NCI-H1105 (cell line): ENCODE results near the gene ONECUT2.
"Not testable (repeated sequence)": the region's sequence is repeated elsewhere in the genome, so short reads cannot be mapped to it uniquely, and the experiment has no call there.

Source experiments
- DNase-seq: peaks from one replicate; lab custom pipeline; 2025; lab: John Stamatoyannopoulos, UW

The ONECUT2 gene

DNA sequence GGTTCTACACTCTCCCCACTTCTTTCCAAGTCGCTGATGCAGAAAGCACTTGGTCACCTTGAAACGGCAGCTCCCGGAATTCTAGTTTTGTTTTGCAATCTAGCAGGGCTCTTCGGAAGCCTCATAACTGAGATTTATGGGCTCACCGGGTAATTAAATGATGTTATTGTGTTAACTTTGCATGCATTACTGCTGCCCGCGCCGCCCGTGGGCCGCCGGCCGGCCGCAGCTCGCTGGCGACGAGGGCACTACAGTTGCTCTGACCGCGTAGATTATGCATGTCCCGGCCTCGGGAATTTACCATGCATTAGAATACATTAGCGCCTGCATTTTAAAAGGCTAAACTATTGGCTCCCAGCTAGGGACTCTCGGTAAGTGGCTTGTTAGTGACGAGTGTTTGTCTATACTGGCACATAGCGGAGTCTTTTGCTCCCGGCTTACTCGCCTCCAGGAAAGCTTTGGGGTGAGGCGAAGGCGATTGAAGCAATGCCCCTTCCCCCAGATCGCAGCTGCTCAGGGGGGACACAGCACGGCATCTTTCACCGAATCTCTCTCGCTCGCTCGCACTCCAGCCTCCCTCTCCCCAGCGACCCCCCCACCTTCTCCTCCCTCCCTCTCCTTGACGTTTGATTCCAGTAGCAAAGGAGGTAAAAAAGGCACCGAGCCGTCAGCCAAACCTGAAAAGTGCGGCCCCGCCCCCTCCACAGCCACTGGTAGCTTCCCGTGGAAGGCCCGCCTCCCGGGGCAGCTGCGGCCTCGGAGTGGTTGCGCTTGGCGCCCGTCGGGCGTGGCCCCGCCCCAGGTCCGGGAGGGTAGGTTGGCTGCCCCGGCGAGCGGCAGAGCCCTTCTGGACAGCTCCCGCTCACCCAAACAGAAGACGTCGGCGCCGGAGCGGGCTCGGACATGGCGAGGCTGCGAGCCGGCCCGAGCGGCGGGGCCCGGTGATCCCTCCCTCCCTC is at the start of gene ONECUT2:
TSS of gene ONECUT2 (plus strand) at position 839 of the 959 bp plus-strand sequence. CDS start 343 bp downstream, outside the sequence.
- peak; percentile 98 for DNase-seq

DNA sequence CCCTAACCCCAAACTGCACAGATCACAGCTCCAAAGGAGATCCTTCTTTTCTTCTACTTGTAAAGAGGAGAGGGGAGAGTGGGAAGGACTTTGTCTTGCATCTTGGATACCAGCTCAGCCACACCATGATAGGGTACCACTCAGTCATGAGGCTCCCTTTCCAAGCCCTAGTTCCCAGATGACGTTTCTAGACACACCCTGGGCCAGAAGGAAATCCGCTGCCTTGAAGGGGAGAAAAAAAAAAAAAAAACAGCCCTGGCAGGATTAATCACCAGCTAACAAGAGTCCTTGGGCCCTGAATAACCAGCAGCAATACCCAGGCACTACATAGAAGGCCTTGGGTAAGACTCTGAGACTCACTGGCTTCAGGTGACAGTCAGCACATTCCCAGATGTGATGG is 45.9 kb upstream of the ONECUT2 start:
- no peak for DNase-seq

DNA sequence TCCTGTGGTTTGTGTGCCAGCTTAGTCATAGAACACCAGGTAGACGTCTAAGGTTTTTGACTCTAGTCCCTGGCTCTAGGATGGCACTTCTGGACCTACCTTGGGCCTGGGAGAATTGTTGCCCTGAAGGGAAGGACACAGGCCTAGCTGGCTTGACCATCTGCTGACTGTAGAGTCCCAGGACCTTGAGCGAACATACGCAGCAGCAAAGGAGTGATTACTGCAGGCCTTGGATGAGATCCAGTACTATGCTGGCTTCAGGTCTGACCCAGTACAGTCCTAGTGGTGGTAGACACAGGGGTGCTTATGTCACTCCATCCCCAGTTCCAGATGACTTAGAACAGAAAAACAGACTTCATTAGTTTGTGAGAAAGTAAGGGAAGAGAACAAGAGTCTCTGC is 45.1 kb upstream of the ONECUT2 start:
- DNase-seq, result no peak

DNA sequence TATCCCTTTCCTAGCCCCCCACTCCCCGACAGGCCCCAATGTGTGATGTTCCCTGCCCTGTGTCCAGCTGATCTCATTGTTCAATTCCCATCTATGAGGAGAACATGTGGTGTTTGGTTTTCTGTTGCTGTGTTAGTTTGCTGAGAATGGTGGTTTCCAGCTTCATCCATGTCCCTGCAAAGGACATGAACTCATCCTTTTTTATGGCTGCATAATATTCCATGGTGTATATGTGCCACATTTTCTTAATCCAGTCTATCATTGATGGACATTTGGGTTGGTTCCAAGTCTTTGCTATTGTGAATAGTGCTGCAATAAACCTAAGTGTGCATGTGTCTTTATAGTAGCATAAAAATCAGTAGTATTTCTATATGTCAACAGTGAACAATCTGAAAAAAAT is 40.4 kb upstream of the ONECUT2 start:
- DNase-seq, result not testable (repeated sequence)

DNA sequence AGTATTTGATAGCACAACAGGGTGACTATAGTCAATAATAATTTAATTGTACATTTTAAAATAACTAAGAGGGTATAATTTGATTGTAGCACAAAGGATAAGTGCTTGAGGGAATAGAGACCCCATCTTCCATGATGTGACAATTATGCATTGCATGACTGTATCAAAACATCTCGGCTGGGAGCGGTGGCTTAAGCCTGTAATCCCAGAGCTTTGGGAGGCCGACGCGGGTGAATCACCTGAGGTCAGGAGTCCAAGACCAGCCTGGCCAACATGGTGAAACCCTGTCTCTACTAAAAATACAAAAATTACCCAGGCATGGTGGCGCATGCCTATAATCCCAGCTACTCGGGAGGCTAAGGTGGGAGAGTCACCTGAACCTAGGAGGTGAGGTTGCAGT is 38.3 kb upstream of the ONECUT2 start:
- not testable (repeated sequence) for DNase-seq

DNA sequence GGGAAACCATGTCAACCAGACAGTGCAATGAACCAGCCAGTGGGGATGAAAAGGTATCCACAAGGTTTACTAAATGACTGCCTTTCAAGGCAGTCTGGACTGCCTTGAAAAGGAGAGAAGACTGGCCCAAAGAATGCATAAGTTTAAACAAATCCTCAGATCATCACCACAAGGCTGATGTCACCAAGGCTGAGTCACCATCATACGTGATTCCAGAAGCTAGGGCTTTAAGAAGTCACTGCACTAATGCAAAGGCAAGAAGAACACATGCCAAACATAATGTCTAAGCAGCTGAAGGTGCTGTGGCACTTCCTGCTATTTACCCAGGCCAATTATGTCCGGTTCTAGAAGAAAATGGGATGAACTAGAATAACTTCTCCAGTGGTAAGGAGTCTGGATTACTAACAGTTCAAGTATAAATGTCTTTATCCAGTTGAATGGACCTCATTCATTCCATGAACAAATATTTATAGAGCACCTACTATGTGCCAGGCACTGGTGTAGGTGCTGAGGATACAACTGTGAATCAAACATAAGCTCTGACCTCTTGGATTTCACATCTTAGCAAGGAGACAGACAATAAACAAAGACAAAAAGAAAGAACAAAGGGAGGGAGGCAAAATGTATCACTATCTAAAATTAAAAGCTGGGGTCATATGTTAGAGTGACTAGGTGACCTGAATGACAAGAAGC is 37.6 kb upstream of the ONECUT2 start:
- no peak for DNase-seq

DNA sequence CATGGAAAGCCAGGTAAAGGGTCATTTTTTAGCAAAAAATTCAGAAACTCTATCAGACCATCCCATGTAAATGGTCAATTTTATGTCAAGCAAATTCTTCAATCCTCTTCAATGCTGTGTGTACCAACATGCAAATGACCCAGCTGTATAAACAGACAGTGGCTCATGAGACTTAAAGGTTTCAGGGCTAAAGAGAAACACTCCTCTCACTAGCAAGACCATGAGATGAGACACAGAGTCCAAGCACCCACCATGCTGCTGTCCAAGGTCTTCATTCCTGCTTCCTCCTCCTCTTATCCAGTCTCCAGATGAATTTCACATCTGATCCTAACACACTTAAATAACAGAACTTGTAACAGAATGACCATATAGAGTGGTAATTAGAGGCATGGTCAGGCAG is 30.8 kb upstream of the ONECUT2 start:
- DNase-seq, result no peak

DNA sequence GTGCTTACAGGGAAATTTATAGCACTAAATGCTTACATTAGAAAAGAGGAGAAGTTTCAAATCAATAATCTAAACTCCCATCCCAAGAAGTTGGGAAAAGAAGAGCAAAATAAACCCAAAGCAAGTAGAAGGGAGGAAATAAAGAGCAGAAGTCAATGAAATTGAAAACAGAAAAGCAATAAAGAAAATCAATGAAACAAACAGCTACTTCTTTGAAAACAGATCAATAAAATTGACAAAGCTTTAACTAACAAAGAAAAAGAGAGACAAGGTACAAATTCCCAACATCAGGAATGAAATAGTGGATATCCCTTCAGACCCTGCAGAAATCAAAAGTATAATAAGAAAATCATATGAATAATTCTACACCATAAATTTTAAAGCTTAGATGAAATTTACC is 25.5 kb upstream of the ONECUT2 start:
- DNase-seq, result no peak

DNA sequence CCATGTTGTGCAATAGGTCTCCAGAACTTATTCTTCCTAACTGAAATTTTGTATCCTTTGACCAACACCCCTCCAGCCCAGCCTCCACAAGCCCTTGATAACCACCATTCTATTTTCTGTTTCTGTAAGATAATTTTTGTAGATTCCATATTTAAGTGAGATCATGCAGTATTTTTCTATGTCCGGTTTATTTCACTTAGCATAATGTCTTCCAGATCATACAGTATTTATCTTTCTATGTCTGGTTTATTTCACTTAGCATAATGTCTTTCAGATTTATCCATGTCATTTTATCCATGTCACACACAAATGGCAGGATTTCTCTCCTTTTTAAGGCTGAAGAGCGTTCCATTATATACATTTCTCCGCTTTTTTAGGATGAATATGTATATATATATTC is 24.4 kb upstream of the ONECUT2 start:
- no peak for DNase-seq

DNA sequence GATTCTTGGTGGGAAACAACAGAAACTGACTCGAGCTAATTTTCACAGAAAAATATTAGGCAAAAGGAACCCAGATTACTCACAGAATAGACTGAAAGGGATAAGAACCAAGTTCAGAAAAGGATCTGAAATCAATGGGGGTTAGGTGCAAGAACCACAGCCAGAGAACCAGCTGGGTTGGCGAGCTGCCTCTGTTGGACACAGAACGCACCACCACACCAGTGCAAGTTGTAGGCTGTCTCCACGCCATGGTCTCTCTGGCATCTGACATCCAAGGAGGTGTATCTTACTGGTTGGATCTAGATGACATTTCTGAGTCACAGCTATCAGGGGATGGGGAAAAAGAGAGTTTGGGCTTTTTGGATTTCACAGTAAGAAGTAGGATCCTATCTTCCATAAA is 18.6 kb upstream of the ONECUT2 start:
- no peak for DNase-seq

DNA sequence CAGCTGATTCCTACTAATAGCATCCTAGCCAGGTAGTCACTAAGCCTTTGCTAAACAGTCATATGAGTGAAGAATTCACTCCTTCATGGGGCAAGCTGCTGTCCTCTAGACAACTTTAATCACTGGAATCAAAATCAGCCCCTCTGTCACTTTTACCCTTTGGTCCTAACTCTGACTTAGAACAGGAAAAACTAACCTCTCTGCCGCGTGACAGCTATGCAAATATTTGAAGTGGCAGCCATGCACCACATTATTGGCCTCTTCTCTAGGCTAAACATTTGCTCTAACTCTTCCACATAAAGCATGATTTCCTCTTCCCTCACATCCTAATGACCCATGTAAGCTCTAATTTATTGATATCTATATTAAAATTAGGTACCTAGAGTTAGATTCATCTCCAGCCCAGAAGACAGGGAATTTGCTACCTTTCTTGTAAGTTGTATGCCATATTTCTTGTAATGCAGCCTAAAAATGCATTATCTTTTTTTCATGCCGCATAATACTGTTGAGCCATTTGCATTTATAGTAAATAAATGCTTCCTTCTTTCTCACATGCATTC is 12.8 kb upstream of the ONECUT2 start:
- no peak for DNase-seq

DNA sequence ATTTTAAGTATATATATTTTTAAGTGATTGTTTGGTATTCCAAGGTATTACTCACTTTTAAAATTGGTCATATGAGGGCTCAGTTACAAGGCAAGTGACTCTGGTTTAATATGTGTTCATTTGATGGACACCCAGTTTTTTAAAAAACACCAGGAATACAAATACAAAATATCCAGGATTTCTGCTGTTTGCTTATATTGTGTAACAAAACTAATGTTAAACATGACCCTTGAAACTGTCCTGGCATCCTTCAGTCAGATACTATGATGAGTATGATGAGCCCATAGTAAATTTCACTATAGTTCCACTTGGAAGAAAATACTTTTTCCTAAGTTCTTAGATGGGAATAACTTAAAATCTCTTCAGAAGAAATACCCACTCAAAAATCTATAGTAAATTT is 11.4 kb upstream of the ONECUT2 start:
- DNase-seq, result no peak

DNA sequence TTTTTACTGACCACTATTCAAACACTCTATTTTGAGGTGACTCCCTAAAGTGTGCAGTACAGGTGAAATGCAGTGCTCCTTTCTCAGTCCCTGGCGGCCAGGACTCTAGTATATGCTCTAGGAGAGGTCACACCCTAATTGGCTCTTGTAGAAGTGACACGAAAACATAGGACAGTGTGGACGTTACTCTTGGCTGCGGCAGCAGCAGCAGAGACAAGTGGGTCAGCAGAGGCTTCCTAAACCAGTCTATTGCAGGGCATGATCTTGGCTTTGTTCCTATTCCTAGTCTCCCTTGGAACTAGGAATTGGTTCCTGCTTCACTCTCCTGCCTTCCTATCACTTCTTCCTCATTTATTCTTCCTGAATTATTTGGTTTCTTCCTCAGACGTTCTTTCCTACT is 10.1 kb upstream of the ONECUT2 start:
- no peak for DNase-seq

DNA sequence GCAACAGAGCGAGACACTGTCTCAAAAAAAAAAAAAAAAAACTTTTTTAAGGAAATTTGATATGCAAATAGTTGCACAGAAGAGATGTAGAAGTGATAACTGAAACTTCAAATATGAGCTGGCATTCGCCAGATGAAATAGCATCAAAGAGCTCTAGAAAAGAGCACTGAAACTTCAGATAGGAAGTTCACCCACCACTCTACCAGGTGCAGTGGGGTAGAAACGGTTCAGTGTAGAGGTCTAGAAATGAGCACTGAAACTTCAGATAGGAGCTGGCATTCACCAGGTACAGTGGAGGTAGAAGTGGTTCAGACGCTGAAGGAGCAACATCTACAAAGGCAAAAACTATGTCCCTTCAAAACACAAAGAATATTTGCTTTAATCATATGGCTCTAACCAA is 9.0 kb upstream of the ONECUT2 start:
- no peak for DNase-seq

DNA sequence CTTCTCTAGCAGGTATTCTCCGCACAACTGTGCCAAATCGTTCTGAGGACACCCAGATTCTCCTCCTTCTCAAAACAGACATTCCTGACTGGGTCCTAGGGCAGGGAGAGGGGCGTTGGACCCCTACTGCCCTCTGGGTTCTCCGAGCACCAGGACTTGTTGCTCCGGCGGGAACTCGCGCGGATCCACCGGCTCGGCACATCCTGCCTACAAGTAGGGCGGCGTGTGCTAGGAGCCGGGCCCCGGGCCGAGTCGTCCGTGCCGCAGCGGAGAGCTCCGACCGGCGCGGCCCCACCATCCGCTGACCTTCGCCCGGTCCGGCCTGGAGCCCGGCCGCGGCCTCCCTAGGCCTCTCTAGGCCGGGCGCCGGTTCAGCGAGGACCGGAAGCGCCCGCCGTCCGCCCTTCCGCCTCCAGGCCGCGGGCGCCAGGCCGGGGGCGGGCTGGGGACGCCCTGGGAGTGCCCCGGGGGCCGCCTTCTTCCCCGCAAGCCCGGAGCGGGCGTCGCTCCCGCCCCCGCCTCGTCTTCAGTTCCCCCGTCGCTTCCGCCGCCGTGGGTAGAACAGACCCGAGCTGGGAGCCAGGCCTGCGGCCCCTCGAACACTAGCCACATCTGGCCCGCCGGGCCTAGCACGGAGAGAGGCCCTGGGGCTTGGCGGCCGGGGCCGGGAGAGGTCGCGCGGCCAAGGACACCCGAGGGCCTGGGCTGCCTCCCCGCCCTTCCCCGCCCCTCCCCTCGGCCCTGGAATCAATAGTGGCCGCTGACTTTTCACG is 7.6 kb upstream of the ONECUT2 start:
- no peak for DNase-seq

DNA sequence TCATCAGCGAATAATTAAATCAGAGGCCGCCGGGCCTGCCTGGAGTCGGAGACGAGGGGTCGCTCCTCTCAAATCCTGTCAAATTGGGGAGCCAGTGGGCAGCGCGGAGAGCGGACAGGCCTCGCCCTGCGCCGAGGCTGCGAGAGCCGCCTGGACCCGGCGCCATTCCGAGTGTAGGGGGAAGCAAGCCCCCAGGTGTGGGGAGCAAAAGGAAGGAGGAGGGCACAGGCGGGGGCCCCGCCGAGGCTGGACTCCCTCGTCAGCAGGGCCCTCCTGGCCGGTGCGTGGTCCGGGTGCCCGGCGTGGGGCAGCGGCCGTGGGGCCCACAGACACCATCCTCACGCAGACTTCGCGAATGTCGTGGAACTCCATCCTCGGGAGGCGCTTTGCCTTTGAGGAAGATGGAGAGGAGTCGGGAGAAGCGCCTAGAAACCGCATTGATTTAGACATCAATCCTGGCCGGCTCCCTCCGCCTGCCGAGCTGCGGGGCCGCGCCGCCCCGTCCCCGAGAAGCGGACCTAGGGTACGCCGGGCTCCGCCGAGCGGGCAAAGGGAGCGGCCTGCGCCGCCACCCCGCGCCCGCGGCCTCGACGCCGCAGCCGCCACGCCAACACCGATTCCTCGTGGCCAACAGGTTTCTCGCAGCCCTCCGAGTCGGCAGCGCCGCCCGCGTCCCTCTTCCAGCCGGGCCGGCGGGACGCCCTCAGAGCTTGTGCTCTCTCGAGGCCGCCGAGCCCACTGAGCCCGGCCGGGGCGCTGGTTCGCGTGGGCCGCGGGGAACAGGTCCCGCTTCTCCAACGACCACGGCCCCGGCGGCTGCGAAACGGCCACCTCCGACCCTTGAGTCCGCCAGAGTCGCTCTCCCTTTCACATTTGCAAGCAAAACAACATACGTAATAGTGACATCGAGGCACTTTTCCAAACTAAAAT is 6.7 kb upstream of the ONECUT2 start:
- no peak for DNase-seq

DNA sequence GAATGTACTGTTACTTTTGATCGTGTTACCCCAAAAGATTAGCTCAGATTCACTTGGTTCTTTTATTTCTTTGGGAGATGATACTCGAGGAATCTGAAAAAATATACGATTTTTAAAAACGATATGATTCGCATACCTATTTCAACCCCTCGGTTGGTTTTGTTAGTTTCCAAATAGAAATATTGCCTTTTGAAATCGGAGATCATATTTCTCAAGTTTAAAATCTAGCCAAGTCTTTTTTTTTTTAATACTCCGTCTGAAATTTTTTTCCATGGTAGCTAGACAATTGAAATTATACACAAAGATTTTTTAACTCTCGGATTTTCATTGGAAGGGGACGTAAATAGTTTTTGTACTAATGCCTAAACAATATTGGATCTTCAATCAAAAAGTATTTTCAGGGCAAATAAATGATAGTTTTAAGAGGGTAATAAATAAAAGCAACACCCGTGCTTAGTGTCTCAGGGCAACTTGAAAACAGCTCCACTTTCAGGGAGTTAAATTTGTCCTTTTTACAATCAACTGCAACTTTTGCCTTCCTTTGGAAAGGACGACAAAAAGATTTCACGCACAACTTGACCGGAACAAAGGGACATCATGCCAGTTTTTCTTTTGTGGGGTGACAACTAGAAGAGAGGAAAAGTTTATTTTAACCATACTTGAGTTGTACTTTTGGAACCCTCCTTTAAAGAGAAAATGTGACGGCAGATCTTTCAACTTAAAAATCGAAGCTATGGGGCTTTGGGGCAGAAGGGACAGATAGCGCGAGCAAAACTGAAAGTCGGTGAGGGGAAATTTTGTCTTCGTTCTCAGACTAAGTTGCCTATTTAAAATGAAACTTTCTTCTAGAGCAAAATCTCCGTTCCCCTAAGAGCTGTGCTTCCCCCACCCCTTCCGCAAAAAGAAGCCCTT is 5.8 kb upstream of the ONECUT2 start:
- DNase-seq, result no peak

DNA sequence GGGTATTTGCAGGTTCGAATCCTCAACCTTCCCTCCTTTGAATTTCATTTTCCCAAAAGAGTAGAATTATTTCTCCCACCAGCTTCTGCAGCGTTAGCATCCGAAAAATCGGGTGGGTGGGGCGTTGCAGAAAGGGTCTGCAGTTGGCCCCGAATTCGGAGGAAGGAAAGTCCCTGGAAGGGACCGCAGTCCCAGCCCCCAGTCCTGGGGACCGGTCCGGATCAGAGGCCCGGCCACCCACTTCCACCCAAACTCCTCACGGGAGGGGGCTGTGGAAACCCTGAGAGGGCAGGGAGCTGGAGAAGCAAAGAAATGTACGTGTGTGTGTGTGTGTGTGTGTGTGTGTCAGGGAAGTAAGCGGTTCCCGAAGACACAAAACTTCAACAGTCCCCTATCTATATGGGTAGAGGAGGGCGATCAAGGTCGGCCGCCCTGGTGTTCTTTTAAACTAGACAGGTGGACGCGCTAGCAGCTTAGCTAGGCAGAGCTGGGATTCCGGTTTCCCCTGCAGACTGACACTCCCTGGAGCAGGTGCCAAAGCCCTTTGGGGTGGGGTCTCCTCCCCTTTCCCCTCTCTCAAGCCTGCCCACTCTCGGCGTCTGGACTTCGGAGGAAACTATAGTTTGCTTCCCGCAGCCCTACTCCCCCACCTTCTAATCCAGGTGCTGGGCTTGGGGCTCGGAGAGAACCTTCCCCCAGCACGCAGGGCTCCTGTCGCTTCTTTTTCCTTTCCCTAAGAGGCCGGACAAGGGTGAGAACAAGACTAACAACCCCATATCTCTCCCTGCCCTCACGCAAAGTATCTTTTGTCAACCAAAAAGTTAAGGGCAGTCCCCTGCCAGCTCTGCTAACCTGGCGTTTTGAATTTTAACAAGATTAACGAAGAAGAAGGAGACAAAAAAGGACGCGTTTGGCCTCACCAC is 4.8 kb upstream of the ONECUT2 start:
- no peak for DNase-seq

DNA sequence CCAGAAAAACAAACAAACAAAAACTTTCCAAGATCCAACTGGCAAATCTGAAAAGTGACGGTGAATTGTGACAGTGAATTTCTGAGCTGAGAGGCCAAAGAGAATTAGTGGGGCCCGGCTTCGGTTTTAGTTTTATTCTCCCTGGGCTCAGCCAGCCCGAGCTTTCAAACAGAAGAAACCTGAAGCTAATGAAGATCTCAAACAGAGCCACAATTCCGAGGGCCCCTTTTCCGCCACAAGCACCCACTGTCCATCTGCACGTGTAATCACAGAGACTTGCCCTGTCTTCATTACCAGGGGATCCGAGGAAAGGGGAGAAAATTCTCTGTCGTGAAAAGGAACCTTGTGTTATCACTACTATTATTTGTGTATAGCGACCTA is 4.2 kb upstream of the ONECUT2 start:
- DNase-seq, result no peak
